ENCODE results near the gene ANO4.
"Not testable (repeated sequence)": the region's sequence is repeated elsewhere in the genome, so short reads cannot be mapped to it uniquely, and the experiment has no call there.

ANO4 gene

DNA sequence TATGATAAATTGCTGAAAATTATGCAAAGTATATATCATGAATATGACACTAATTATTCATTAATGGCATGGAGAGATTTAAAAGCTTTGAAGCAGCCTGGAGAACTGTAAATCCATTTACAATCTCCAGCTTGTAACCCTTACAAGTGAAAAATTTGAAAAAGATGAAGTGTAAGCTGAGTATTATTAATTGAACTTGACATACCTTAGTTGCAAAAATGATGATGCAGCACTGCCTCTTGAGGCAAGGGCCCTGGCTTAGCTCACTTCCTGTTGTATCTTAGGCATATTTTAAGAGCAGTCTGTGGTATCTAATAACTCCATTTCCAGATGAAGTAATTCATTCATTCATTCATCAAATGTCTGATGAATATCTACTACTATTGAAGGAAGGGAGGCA lies 158.6 kb downstream of the ANO4 start:
- no peak for DNase-seq (ENCODE audit: low spot score)

- no peak for DNase-seq (ENCODE audit: low spot score)
Measured at GRCh38 chr12:100953677-100954076, 159.1 kb downstream of the ANO4 start.

- DNase-seq (ENCODE audit: low spot score) = no peak
Measured at GRCh38 chr12:100954118-100954517, 159.5 kb downstream of the ANO4 start.

- no peak for DNase-seq (ENCODE audit: low spot score)
Measured at GRCh38 chr12:100955139-100955538, 160.6 kb downstream of the ANO4 start.

GRCh38 chr12:100956311-100956852 lies 161.8 kb downstream of the ANO4 start:
- no peak for DNase-seq (ENCODE audit: low spot score)

DNA sequence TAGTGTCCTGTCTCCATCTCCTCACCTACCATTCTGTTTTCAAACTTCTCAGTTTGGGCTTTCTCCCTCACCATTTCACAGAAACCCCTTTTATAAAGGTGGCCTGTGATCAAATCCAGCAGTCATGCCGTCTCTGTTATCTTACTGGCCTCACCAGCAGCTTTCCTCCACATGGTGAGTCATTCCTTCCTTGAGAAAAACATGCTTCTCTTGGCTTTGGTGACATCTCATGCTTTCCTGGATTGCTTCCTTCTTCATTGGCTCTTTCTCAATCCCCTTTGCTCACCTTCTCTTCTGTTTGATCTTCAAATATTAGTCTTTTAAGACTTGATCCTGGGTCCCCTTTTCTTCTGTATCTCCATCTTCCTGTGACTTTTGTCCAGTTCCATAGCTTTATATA lies 164.9 kb downstream of the ANO4 start:
- no peak for DNase-seq (ENCODE audit: low spot score)

DNA sequence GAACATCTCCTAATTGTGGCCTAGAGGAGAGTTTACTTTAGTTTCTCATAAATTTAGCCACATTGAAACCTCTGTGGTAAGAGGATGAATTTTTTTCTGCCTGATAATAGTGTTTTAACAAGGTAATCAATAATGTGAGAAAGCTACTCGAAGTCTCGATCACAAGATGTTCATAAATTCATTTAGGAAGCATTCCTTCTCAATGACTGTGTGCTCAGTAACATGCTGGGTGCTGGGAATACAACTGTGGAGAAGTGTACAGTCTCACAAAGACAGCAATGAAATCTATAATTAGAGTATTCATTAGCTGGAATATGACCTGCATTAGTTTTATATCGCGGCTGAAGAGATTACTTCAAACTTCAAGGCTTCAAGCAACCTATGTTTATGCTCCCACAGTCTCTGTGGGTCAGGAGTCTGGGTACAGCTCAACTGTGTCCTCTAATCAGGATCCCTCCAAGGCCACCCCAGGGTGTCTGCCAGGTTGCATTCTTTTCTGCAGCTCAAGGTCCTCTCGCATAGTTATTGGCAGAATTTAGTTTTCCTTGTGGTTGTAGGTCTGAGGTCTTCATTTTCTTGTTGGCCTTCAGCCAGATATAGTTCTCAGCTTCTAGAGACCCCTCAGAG lies 167.6 kb downstream of the ANO4 start:
- no peak for DNase-seq (ENCODE audit: low spot score)

DNA sequence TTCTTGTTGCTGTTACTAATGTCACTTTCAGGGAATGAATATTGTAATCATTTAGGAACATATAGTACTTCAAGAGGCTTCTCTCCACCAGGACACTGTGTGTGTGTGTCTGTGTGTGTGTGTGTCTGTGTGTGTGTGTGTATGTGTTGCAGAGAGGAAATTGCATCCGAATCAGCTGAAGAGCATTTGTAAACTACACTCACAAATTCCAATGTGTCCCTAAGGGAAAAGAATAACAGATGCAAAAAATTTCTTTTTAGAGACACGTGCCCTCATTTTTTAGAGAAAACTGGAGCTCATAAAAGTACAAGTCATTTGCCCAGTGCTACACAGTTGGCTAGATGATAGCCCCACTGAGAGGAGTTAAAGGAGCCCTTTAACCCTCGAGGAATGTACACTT lies 168.8 kb downstream of the ANO4 start:
- no peak for DNase-seq (ENCODE audit: low spot score)

- no peak for DNase-seq (ENCODE audit: low spot score)
Measured at GRCh38 chr12:100964028-100964427, 169.5 kb downstream of the ANO4 start.

- no peak for DNase-seq (ENCODE audit: low spot score)
Measured at GRCh38 chr12:100967189-100967588, 172.6 kb downstream of the ANO4 start.

DNA sequence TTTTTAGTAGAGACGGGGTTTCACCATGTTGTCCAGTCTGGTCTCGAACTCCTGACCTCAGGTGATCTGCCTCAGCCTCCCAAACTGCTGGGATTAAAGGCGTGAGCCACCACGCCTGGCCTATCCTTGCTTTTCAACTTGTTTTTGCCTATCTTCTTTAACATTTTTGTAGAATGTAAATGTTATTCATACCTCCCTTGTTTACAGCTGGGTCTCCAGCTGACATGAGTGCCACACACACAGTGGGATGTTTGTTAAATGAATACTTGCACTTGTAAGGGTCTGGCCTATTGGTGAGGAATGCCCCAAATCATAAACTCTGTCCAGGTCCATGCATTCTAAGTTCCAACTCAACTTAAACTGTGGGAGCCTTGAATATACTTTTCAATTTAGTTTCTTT lies 176.3 kb downstream of the ANO4 start:
- DNase-seq (ENCODE audit: low spot score) = no peak

- DNase-seq (ENCODE audit: low spot score) = no peak
Measured at GRCh38 chr12:100972121-100972520, 177.5 kb downstream of the ANO4 start.

- DNase-seq (ENCODE audit: low spot score) = no peak
Measured at GRCh38 chr12:100974341-100974740, 179.8 kb downstream of the ANO4 start.

DNA sequence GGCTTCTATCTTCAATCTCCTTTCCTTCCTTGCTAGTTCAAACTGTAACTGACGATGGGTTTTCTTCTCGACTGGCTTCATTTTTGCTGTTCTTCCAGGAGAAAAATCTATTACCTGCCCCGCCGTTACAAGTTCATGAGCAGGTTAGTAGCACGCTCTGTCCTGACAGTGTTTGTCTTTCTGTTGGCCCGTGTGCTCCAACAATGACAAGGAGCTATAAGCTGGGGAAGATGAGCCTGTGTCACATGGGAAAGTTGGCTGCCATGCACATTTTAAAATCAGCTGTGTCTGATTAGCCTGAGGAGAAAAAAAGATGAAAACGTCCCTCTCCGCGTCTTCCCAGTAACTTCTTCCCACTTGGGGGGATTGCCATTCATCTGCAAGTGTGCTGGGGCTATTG lies 180.2 kb downstream of the ANO4 start:
- DNase-seq (ENCODE audit: low spot score) = no peak

DNA sequence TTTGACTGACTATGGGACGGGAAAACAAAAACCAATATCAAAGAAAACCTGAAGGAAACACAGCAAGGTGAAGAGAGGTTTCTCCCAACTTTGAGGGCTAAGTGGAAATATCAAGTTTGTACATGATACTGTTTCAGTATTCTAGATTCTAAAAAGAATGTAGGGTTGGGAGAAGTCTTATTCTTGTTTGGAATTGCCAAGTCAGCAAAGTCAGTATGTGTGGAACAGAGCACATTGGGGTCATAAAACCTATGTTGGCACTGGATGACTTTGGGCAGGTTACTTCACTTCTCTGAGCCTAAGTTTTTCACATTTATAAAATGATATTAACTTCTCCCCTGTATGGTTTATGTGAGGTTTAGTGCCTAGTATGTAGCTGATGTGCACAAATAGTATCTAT lies 182.2 kb downstream of the ANO4 start:
- no peak for DNase-seq (ENCODE audit: low spot score)

GRCh38 chr12:100980856-100981255 lies 186.3 kb downstream of the ANO4 start:
- DNase-seq (ENCODE audit: low spot score) = no peak

GRCh38 chr12:100982511-100983183 lies 188.1 kb downstream of the ANO4 start:
- DNase-seq (ENCODE audit: low spot score) = no peak

- no peak for DNase-seq (ENCODE audit: low spot score)
Measured at GRCh38 chr12:100984796-100985195, 190.2 kb downstream of the ANO4 start.

GRCh38 chr12:100986595-100987547 lies 192.3 kb downstream of the ANO4 start:
- DNase-seq (ENCODE audit: low spot score) = no peak

DNA sequence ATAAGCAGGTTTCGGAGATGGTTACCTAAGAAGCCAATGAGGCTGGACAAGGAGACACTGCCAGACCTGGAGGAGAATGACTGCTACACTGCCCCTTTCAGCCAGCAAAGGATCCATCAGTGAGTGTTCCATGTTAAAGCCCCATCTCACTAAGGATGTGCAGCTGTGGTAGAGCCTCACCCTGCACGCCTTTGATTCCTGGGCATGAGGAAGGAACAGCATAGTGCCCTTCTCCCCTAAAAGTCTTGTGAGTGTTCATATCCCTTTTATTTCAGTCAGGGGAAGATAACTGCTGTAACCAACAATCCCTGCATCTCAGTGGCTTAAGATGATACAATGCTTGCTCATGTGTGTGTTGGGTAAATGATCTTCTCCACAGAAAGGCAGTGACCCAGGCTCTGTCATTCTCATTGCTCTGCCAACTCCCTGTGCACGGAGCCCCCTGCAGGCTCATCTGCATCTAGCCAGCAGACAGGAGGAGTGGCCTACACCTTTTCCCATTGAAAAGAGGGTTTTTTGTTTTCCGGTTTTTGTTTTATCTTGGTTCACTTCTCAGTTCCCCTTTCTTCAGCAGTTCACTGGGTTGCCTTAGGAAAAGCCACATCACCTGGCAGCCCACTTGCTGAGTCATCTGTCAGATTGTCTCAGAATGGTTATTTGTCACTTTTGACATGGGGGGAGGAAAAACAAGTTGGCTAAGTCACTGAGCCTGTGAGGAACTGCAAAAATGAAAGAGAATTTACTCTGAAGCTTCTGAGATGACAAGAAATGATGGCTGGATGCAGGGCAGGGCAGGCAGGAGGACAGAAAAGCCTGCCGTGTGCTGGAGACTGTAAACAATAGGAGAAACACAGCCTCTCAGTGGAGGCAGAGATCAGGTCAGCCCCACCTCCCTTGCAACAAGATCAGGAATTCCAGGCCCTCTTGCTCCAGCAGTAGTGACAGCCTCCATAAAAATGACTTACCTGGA lies 193.3 kb downstream of the ANO4 start:
- no peak for DNase-seq (ENCODE audit: low spot score)

DNA sequence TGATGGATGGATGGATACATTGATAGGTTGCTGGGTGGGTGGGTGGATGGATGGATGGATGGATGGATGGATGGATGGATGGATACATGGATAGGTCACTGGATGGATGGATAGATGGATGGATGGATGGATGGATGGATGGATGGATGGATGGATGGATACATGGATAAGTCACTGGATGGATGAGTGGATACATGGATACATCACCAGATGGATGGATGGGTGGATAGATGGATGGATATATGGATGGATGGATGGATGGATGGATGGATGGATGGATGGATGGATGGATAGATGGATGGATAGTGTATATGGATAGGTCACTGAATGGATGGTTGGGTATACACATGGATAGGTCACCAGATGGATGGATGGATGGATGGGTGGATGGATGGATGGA lies 194.9 kb downstream of the ANO4 start:
- DNase-seq (ENCODE audit: low spot score) = not testable (repeated sequence)
